HG03457 (cell line): ENCODE measurements around the gene OAT.

ENCODE experiments used
- ATAC-seq: cut with Tn5 transposase; IDR thresholded peaks from one replicate; pipeline ENCODE4 v1.9.1; 2021; ENCODE audit warnings: moderate number of reproducible peaks; ENCODE audit not compliant: unreplicated experiment

Gene OAT

DNA sequence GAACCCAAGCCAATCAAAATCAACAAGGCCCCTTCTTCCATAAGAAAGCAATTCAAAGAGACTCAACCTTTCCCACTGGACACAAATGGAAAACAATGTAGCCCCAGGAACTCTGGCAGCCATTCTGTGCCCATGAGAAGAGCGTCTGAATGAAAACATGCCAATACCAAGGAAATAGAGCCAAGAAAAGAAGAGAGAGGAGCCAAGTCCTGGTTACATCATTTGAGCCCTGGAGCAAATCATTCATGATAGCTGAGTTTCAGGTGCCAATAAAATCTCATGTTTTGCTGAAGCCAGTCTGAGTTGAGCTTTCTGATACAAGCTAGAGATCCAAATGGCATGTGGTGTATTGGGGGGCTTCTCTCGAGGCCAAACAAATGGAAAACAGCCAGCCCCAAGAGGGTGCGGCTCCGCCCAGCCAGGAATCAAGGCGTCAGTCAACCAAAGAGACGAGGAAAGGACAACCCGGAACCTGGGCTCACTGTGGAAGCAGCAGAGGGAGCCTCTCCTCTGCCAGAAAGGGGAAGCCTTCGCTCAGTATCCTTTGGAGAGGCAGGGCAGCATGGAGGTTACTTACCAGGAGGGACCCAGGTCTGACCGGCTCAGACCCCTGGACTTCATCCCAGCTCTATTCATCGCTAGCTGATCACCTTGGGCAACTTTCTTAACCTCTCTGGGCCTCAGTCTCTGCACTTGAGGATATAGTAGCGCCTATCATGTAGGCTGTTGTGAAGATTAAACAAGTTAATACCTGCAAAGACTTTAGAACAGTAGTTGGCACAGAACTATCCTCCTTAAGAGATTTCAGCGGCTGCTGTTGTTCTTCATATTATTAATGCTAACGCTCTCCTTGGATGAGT, 61.8 kb downstream of the OAT start:
- no peak for ATAC-seq

GRCh38 chr10:124354411-124355382, 64.0 kb downstream of the OAT start:
- peak; percentile 77 for ATAC-seq

DNA sequence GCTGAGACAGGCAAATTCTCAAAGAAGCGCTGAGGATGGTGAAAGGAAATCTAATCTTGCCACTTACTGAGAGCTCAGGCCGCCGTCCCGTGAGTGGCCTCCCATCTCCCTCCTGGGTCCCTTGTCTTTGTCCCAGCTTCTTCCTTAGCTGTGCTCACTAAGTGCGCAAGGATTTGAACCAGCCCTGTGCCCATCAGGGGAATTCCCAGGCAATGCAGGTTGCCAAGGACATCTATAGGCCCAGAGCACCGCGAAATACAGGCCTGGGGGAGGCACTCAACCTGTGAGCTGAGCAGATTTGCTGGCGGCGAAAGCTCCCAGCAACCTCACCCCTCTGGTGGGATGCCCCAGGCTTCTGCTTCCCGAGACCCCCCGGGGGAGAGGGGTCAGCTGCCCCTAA, 64.8 kb downstream of the OAT start:
- no peak for ATAC-seq

GRCh38 chr10:124353091-124353815, 65.5 kb downstream of the OAT start:
- ATAC-seq: no peak

DNA sequence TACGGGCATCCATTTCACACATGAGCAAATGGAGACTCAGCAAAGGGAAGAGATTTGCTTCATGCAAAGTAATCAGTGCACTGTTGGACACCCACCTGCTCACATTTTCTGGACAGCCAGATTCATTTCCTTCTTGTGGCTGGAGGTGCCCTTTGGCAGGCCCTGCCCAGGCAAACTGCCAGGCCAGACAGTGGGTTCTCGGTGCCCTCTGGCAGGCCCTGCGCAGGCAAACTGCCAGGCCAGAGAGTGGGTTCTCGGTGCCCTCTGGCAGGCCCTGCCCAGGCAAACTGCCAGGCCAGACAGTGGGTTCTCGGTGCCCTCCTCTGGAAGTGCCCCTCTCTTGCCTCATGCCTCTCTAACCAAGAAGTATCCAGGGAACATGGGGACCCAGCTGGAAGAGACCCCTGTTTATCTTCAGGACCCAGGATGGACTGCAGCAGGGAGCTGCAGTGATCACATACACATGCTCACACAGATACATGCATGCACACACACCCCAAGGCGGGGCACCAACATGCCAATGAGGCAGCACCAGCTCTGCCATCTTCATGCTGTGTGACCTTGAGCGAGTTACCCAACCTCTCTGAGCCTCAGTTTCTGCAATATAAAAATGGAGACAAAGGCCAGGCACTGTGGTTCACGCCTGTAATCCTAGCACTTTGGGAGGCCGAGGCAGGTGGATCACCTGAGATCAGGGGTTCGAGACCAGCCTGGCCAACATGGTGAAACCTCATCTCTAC, 67.1 kb downstream of the OAT start:
- ATAC-seq: no peak

DNA sequence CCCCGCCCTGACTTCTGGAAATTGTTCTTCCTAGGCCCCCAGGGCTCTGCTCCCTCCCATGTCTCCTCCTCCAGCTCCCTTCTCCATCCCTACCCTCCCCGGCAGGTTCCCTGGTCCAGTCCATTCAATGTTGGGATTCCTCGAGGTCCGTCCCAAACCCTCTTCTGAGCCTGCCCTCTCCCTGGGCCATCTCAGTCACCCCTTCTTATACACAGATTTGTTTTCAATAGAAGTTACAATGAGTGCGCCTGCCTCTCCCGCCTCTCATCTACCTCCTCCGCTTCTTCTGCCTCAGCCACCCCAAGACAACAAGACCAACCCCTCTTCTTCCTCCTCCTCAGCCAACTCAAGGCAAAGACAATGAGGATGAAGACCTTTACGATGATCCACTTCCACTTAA, 67.9 kb downstream of the OAT start:
- no peak for ATAC-seq

DNA sequence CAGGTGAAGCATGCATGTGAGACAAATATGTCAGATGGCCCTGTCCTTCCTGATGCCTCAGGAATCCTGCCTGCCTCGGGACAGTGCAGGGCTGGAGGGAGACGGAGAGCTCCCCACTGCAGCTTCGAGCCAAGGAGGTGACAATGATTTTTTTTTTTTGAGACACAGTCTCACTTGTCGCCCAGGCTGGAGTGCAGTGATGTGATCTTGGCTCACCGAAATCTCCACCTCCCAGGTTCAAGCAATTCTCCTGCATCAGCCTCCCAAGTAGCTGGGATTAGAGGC, 68.8 kb downstream of the OAT start:
- ATAC-seq: no peak

DNA sequence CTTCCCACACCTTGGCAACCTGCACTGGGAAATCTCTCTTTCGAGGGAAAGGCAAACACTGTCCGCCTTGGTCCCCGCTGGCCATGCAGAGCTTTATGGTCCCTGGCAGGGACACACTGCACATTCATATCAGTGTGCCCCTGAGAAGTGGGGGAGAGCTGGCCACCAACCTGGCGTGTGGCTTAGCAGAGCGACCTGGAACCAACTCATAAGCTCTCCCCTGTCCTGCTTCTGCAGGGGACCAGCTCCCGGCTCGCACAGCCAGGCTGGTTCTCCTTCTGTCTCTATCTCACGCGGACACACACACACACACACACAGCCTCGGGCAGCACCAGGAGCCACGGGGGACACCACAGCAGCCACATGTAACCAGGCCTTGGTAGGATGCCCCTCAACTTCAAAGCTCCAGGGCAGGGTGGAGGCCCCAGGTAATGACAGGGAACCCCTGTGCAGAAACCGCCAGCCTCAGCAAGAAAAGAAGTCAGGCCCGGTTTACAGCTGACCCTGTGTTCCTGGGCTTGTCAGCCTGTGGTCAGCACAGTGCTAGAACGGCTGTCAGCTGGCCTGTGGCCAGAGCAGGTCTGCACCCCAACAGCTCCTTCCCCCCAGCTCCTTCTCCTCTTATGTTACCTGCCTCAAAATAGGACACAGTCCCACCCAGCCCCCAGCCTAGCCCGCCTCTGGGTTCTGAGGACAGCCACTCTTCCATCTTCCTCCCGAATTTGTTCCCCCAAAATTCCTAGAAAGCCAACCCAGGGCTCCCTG, 69.3 kb downstream of the OAT start:
- ATAC-seq: no peak

DNA sequence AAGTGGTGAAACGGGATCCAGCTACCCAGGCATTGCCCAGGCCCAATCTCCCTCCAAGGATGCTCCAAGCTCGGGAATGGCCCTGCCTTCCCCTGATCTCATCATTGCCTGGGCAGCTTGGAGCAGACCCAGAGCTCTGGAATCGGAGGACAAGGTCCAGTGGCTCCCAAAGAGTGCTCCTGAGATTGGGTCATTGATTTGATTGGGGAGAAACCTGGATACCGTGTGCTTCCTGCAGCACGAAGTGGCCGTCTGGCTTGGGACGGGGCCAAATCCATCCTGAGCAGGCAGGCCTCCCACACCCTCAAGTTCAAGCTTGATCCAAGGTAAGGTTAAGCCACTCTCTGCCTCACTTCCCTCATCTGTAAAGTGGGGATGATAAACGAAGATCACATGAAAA, 69.9 kb downstream of the OAT start:
- ATAC-seq: no peak

DNA sequence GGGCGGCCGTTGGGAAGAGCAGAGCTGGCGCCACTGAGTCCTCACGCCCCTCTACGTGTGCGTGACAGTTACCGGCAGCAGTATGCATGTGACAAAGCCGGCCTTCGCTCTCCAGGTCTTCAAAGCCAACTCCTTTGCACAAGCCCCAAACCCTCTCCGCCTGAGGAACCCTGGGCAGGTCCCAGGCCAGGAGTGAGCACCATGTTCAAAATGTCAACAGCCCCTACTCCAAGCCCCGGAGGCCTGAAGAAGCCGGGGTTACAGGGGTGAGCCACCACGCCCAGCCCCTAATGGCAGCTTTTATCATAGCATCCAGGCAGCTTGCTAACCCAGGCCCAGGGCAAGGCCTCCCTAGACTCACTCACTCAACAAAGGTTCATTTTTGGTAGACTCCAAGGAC, 70.8 kb downstream of the OAT start:
- ATAC-seq: no peak
